NCI-H2029 treated with DMSO at 0.1 percent for 48 hours (cell line): ENCODE data around the gene AGAP2.
"Not testable (repeated sequence)": the region's sequence is repeated elsewhere in the genome, so short reads cannot be mapped to it uniquely, and the experiment has no call there.

ENCODE experiments used
- DNase-seq: peaks from one replicate; lab custom pipeline; 2025; lab: John Stamatoyannopoulos, UW

The AGAP2 gene

DNA sequence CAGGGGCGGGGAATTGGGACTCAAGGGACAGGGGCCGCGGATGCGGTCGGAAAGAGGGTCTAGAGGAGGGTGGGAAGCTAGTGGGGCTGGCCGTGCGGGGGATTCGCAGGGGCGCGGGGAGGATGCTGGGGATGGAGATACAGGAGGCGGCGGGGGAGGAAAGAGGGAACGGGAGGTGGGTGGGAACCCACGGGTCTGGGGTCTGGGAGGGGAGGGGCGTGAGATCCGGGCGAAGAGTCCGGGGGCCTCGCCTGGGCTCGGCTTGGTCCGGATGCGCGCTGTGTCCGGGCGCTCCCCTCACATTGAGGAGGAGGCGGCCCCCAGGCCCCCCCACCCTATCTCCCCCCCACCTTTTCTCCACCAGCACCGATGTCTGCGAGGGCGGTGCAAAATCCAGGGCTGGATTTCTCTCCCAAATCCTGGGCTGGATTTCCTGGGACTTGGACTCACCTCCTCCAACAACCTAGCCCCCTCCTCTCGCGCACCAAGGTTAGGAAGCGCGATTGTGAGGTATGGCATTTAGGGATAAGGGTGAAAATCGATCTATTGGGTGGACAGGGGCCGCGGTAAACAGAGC is at the start of gene AGAP2:
AGAP2 (minus strand) TSS at position 82 of the 577 bp plus-strand sequence. CDS start 496 bp downstream, outside the sequence.
- no peak for DNase-seq

DNA sequence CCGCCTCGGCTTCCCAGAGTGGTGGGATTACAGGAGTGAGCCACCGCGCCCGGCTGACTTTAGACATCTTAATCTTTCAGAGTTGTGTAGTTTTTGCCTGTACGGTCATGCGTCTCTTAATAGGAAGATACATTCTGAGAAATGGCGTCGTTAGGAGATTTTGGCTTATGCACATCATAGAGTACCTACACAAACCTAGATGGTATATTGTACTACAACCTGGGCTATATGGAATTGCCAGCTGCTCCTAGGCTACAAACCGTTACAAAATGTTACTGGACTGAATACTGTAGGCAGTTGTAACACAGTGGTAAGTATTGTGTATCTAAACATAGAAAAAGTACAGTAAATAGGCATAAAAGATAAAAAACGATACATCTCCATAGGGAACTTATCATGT is 45.3 kb upstream of the AGAP2 start:
- no peak for DNase-seq

DNA sequence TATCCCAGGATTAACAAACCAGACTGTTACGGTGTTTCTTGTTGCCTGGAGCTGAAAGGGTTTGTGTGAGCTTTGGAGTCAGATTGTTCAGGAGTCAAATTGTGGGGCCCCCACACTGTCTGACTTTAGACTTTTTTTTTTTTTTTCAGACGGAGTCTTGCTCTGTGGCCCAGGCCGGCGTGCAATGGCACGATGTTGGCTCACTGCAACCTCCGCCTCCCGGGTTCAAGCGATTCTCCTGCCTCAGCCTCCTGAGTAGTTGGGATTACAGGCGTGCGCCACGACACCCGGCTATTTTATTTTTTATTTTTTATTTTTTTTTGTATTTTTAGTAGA is 44.9 kb upstream of the AGAP2 start:
- DNase-seq: no peak

DNA sequence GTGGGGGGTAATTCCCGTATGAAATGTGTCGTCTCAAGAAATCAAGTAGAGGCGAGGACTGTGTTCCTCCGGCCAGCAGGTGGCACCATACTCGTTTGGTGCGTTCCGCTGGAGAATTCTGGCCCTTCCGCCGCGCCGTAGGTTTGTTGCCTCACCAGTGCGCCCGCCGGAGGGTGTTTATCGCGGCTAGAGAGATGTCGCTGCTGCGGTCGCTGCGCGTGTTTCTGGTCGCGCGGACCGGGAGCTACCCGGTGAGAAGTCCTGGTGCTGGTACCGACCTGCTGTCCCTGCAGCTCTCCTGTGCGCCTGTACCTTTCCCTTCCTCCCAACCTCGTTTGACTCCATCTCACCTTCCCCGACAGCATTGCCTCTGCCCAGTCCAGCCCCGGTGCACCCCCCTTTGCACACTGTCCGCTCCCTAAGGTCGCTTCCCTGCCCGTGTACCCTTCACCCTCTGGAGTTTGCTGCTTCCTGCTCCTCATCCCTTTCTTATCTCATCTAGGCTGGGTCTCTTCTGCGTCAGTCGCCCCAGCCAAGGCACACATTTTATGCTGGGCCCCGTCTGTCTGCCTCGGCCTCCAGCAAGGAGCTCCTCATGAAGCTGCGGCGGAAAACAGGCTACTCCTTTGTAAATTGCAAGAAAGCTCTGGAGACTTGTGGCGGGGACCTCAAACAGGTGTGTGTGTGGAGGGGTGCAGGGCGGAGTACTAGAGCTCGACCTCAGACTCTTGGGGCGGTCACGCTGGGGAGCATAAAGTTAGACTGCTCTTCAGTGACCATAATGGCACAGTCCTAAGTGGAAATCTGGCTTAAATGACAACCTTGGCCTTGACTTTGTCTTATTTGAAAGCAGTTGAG is 44.3 kb upstream of the AGAP2 start, which contains the start of gene TSFM:
TSFM (plus strand) TSS at position 180 of the 858 bp plus-strand sequence; CDS start at position 195, 15 bp downstream.
- DNase-seq: peak; percentile 83

DNA sequence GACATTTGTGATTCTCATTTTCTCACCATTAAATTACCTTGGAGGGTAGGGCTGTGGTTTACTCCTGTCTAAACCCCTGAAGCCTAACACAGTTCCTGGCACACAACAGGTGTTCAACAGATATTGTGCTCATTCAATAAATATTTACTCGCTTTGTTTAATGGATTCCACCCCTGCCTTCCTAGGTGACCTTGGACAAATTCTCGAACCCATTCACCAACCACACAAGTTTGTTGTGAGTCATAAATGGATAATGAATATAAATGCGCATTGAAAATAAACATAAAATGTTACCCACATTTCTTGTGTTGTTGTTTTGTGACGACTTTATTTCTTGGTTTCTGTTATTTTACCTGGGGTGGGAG is 43.7 kb upstream of the AGAP2 start:
- DNase-seq: no peak

DNA sequence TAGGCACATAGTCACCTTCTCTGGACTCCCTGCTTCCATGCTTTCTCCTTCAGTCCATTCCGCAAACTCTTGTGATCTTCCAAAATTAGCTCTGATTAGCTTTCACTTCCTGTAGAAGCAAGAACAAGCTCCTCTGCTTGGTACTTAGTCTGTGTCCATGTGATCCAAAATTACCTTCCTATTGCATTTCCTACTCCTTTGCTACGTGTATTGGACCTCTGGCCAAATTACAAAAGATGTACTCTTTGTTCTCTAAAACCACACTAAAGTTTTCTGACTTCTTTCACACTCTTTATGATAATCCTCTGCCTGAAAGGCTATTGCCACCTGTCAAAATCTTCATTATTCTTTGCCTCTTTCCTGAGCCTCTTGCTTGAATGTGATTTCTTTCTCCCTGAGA is 43.3 kb upstream of the AGAP2 start:
- no peak for DNase-seq

DNA sequence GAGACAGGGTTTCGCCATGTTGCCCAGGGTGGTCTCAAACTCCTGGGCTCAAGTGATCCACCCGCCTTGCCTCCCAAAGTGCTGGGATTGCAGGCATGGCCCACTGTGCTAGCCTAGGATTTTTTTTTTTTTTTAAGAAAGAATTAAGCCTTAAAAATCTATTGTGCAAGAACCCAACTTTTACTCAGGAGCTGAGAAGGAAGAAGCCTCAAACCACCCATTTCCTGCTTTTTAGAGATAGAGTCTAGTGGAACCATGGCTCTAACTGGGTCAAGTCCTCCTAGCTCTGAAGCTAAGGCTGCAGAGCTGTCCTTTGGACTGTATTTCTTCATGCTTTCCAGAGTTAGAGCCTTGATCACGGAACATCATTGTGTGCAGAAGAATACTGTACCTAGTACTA is 42.7 kb upstream of the AGAP2 start:
- DNase-seq: no peak

DNA sequence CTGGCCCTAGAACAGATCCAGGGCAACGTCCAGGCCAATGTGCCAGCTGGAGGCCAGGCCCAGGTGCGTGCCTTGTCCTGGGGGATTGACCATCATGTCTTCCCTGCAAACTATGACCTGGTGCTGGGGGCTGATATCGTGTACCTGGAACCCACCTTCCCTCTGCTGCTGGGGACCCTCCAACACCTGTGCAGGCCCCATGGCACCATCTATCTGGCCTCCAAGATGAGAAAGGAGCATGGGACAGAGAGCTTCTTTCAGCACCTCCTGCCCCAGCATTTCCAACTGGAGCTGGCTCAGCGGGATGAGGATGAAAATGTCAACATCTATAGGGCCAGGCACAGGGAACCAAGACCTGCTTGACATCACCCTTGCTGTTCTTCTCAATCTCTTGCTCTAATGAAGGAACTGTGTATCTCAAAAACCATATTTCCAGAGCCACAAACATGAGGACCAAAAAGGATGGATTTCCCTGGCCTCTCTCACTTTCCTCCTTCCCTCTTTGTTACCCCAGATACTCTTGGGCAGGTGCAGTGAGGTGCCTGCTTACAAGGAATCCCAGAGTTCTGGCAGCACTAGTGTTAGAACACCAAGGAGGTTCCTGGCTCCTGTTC is 41.8 kb upstream of the AGAP2 start:
- DNase-seq: no peak

DNA sequence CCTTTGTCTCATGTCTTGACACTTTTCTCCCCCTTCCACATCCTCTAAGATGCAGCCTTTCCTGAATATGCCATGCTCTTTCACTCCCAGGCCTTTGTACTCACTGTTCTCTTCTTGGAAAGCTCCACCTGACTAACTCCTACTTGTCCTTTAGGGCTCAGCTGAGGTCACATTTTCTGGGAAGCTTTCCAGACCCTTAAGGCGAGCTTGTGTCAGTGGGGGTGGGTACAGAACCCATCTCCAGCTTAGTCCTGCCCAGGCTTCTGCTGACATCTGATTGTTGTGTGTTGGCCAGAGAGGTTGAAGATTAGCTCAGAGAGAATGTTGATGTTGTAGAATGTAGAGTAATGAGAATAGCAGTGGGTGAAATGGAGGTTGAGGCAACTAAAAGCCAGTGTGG is 41.2 kb upstream of the AGAP2 start:
- DNase-seq: no peak

DNA sequence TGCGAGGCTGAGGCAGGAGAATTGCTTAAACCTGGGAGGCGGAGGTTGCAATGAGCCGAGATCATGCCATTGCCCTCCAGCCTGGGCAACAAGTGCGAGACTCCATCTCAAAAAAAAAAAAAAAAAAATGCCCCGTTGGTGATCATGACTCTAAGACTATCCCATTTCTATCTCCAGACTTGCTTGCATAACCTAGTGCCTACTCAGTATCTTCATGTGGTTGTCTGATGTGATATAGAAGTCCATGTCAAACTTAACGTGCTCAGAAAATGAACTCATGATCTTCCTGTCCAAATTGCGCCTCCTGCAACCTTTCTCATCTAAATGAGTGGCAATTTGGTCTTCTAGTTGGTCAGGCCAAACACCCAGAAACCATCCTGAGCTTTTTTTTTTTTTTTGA is 39.4 kb upstream of the AGAP2 start:
- no peak for DNase-seq

DNA sequence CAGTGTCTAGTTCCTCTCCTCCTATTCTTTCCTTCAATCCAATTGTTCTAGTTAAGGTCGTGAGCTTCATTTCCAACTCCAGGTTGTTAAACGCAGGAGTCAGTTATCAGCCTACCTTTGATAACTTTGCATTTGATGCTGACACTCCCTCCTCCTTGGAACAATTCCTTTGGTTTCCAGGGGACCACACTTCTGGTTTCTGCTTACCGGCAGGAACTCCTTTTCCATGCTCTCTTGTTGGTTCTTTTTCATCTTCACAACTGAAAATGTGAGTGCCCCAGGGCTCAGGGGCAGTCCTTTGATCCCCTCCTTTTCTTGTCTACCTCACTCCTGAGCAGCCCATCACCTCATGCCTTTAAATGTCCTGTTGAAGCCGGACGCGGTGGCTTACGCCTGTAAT is 38.8 kb upstream of the AGAP2 start:
- DNase-seq: no peak

DNA sequence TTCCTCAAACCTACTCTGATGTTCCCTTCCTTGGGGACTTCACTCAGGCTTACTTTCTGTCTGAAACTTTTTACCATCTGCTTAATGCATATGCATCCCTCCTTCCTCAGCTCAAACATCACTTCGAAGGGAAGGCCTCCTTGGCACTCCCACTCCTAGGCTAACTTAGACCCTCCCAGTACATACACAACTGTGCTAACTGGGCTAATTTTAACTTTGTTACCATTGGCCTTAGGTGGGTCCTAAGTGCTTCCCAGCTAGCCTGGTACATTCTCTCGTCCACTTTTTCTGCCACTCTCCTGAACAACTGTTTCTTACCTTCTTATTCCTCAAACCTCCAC is 37.7 kb upstream of the AGAP2 start:
- no peak for DNase-seq

DNA sequence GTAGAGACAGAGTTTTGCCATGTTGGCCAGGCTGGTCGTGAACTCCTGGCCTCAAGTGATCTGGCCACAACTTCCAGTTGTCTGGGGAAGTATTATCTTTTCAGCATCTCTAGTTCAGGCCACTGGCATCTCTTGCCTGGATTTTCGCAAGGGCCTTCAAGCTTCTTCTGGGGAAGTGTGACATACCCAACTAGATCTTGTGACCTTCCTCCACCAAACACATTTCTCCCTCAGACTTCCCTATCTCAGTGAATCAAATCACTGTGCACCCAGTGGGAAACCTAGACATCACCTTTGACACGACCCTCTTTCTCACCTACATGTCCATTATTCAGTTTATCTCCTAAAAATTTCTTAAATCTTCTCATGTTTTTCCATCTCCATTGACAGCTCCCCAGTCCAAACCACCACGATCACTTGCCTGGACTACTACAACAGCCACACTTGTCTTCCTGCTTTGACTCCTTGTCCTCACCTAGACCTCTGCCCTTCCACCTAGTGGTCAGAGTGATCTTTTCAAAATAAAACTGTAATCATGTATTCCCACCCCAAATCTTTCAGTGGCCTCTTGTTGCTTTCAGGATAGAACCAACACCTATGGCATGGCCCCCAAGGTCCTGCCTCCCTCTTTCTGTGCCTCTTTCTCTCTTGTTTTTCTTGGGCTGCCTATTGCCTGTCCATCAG is 37.2 kb upstream of the AGAP2 start:
- no peak for DNase-seq

DNA sequence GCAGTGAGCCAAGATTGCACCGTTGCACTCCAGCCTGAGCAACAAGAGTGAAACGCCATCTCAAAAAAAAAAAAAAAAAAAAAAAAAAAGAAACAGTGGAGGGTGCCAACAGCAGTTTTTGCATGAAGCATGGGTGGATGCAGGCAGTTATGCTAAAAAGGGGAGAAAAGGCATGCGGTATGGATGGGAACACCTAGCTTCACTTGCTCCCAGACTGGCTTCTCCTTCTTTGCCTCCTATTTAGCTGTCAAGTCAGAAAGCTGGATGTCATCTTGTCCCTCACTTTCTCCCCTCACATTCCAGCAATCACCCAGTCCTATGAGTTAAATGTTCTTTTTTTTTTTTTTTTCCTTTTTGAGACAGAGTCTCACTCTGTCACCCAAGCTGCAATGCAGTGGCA is 36.5 kb upstream of the AGAP2 start:
- no peak for DNase-seq

DNA sequence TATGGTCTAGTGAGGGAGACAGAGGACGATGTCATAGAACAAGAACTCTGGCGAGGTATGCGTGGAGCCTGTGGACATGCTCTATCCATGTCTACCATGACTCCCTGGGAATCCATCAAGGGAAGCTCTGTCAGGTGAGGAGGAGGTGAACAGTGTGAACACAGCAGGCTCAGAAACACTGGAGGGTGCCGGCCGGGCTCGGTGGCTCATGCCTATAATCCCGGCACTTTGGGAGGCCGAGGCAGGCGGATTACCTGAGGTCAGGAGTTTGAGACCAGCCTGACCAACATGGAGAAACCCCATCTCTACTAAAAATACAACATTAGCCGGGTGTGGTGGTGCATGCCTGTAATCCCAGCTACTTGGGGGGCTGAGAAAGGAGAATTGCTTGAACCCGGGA is 36.1 kb upstream of the AGAP2 start:
- not testable (repeated sequence) for DNase-seq

DNA sequence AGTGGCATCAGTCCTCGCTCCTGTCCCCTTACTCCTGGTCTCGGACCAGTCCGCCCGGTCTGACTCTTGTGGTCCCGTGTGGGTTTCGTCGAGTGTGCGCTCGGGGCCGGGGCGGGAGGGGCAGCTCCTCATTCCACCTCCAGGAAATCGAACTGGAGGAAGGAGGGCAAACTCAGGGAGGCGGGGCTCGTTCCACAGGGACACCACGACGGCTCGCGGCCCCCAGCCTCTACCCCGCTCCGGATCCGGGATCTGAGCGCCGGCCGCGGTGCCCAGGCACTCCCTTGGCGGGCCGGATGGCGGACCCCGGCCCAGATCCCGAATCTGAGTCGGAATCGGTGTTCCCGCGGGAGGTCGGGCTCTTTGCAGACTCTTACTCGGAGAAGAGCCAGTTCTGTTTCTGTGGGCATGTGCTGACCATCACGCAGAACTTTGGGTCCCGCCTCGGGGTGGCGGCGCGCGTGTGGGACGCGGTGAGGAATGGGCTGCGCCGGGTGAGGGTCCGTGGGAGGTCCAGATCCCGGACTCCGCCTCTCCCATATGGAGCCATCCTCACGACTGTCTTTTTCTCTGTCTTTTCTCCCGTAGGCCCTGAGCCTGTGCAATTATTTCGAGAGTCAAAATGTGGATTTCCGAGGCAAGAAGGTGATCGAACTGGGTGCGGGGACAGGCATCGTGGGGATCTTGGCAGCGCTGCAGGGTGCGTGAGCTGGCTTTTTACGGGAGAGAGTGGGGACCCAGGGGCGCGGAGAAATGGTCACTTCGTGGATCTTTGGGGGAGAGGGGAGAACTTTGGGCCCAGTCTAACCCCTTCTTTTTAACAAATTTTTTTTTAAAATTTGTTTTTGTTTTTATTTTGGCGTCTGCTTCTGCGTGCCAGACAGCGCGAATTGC is 34.1 kb upstream of the AGAP2 start, which contains the start of gene EEF1AKMT3:
EEF1AKMT3 (plus strand) TSS at position 186 of the 894 bp plus-strand sequence; CDS start at position 297, 111 bp downstream.
- no peak for DNase-seq

DNA sequence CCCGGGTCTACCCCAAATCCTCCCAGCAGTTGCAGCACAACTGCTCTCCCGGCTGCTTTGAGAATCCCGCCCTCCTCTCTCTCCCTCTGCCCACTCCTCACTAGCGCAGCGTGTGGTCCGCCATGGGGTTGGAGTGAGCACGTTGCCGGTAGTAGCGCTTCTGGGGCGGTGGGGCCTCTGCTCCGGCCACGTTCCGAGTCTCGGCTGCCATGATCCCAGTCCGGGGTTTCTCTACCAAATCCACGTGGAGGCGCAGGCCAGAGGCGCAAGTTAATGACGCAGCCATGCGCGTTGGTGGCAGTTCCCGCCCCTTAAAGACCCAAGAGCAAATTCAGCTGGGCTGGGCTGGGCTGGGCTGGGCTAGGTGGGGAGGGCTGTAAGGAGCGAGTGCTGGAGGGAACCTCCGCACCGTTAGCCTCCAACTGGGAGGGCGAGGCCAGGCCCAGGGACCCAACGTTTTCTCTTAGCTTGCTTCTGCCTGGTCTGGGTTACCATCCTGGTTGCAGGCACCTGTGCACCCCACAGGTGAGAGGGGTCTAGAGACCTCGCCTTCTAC is 33.4 kb upstream of the AGAP2 start, which contains the start of gene METTL1:
METTL1 (minus strand) TSS at position 233 of the 556 bp plus-strand sequence; CDS start at position 211, 22 bp downstream.
- DNase-seq: peak; percentile 65

DNA sequence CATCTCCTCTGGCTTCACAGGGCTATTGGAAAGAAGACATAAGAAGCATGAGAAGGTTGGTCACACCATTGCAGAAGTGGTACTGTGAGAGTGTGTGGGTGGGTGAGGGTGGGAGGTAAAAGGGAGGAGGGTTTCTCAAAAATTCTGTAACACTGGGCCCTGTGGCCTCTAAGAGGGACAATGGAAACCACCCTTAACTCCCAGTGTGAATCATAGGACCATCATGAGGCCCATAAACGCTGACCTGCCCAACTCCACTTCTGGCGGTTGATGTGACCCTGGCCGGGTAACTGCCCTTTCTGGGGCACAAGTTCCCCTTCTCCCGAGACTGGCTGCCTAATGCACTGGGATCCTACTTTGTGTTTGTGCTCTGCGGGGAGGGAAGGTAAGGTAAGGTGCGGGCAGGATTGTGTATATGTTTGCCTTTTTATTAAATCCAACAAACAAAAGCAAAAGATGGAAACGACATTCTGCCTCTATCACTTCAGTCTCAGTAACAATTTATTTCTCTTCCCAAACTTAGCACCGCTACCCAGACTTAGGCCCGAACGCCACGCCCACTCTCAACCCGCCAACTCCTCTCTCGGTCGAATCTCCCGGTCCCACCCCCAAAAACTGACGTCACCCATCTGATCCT is 32.8 kb upstream of the AGAP2 start:
- peak; percentile 58 for DNase-seq

DNA sequence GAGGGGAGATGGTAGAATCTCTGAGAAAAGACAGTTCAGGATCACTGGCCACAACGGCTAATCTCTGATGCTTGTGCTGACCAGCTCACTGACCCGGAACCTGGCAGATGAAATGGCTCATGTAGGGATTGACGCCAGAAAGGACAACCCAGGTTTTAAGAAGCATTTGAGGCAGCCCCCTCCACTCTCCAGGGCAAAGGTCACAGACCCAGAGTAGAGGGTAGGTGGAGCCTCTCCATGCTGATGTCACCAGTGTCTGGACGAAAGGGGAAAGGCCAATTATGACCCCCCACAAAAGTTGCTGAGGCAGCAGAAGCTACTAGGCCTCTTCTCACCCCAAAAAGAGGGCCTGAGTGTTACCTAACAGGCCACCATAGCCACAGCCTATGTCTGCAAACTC is 32.2 kb upstream of the AGAP2 start:
- DNase-seq: no peak

DNA sequence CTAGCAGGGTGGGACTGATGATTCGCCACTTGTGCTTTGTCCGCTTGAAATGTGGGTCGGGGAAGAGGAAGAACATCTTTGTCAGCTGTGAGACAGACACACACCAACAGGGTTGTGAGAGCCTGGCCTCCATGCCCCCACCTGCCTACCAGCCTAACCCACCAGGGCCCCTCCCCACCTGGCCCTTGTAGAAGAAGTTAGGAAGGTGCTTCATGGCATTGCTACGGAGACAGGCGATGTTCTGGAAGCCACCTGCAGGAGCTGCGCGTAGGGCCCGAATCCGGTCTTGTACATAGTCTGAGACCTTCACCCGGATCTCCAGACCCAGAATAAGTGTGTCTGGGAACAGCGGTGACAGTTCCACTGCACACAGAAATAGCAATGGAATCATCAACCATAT is 31.1 kb upstream of the AGAP2 start:
- no peak for DNase-seq

DNA sequence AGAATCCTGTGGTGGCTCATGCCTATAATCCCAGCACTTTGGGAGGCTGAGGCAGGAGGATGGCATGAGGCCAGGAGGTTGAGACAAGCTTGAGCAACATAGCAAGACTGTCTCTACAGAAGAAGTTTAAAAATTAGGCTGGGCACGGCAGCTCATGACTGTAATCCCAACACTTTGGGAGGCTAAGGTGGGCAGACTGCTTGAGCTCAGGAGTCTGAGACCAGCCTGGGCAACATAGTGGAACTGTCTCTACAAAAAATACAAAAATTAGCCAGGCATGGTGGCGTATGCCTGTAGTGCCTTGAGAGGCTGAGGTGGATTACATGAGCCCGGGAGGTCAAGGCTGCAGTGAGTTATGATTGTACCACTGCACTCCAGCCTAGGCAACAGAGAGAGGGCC is 29.3 kb upstream of the AGAP2 start:
- no peak for DNase-seq
